Mesenchymal stem cell (in vitro differentiated cells and primary cell): Measurements from ENCODE around the gene TRIP12.
"Not testable (repeated sequence)": the region's sequence is repeated elsewhere in the genome, so short reads cannot be mapped to it uniquely, and the experiment has no call there.

ENCODE experiments used
- DNase-seq: peaks from one replicate; pipeline ENCODE4 v3.0.0-alpha.2; 2013
- H2AFZ ChIP-seq: one replicate; pipeline ENCODE4 v1.6.1; 2013; ENCODE audit warnings: low read depth, mild to moderate bottlenecking, control low read depth, inconsistent platforms, low read length, moderate library complexity
- H2AK5ac ChIP-seq: 2 replicates; pipeline ENCODE4 v1.6.1; 2013; ENCODE audit warnings: low read length, moderate library complexity, mild to moderate bottlenecking, inconsistent platforms; ENCODE audit not compliant: severe bottlenecking
- H2BK120ac ChIP-seq: one replicate; pipeline ENCODE4 v1.6.1; 2013; ENCODE audit warnings: low read depth, mild to moderate bottlenecking, inconsistent platforms, low read length, moderate library complexity
- H2BK12ac ChIP-seq, 2 experiments: one replicate each; pipeline ENCODE4 v1.6.1; 2013; ENCODE audit warnings: inconsistent platforms in 2 of 2, low read length in 2 of 2, mild to moderate bottlenecking in 2 of 2, moderate library complexity in 2 of 2, control low read depth in 1 of 2
- H2BK15ac ChIP-seq: one replicate; pipeline ENCODE4 v1.6.1; 2013; ENCODE audit warnings: mild to moderate bottlenecking, low read depth, inconsistent platforms; ENCODE audit not compliant: poor library complexity, severe bottlenecking
- H2BK5ac ChIP-seq: 2 replicates; pipeline ENCODE4 v1.6.1; 2013; ENCODE audit warnings: low read depth, mild to moderate bottlenecking, low read length, control low read depth, inconsistent platforms; ENCODE audit not compliant: poor library complexity, severe bottlenecking
- H3K14ac ChIP-seq, 2 experiments: one replicate each; pipeline ENCODE4 v1.6.1; 2013; ENCODE audit warnings: inconsistent platforms in 2 of 2, low read length in 2 of 2, control low read depth in 1 of 2, mild to moderate bottlenecking in 1 of 2, moderate library complexity in 1 of 2
- H3K18ac ChIP-seq, 2 experiments: one replicate each; pipeline ENCODE4 v1.6.1; 2013; ENCODE audit warnings: inconsistent platforms in 2 of 2, low read length in 2 of 2, control low read depth in 1 of 2, low read depth in 1 of 2, mild to moderate bottlenecking in 1 of 2
- H3K23ac ChIP-seq, 2 experiments: one replicate each; pipeline ENCODE4 v1.6.1; 2013; ENCODE audit warnings: inconsistent platforms in 2 of 2, low read length in 2 of 2, mild to moderate bottlenecking in 2 of 2, moderate library complexity in 2 of 2, control low read depth in 1 of 2
- H3K27ac ChIP-seq: 2 replicates; pipeline ENCODE4 v1.5.1; 2013; ENCODE audit warnings: mild to moderate bottlenecking, moderate library complexity, low read length, control low read depth, inconsistent platforms; ENCODE audit not compliant: poor library complexity, severe bottlenecking
- H3K27me3 ChIP-seq, 2 experiments: 2 replicates each; pipeline versions ENCODE4 v1.6.1 to v1.7.0; 2013; ENCODE audit warnings: low read length in 2 of 2, mild to moderate bottlenecking in 2 of 2, moderate library complexity in 2 of 2, control low read depth in 1 of 2, inconsistent platforms in 1 of 2; ENCODE audit not compliant: control insufficient read depth in 1 of 2, insufficient read depth in 1 of 2
- H3K36me3 ChIP-seq, 2 experiments: 2 replicates each; pipeline versions ENCODE4 v1.6.1 to v1.7.0; 2013; ENCODE audit warnings: low read length in 2 of 2, control low read depth in 1 of 2, inconsistent platforms in 1 of 2, low read depth in 1 of 2, mild to moderate bottlenecking in 1 of 2; ENCODE audit not compliant: insufficient read depth in 2 of 2, control insufficient read depth in 1 of 2
- H3K4ac ChIP-seq, 2 experiments: one replicate each; pipeline ENCODE4 v1.6.1; 2013; ENCODE audit warnings: inconsistent platforms in 2 of 2, low read length in 2 of 2, mild to moderate bottlenecking in 2 of 2, moderate library complexity in 2 of 2, control low read depth in 1 of 2, low read depth in 1 of 2
- H3K4me1 ChIP-seq: 2 replicates; pipeline ENCODE4 v1.6.1; 2013; ENCODE audit warnings: low read depth, low read length, control low read depth; ENCODE audit not compliant: control insufficient read depth, insufficient read depth
- H3K4me2 ChIP-seq: 2 replicates; pipeline ENCODE4 v1.6.1; 2013; ENCODE audit warnings: low read length, mild to moderate bottlenecking, inconsistent platforms; ENCODE audit not compliant: poor library complexity, severe bottlenecking
- H3K4me3 ChIP-seq, 2 experiments: 2 replicates each; pipeline versions ENCODE4 v1.5.1 to v1.7.0; 2013; ENCODE audit warnings: low read length in 2 of 2, mild to moderate bottlenecking in 2 of 2, control low read depth in 1 of 2, low read depth in 1 of 2; ENCODE audit not compliant: insufficient read depth in 1 of 2
- H3K79me1 ChIP-seq: replicated peaks from 2 replicates; pipeline ENCODE4 v1.6.1; 2013; ENCODE audit warnings: mild to moderate bottlenecking, control low read depth, low read length, inconsistent platforms; ENCODE audit not compliant: poor library complexity, severe bottlenecking
- H3K9ac ChIP-seq: 2 replicates; pipeline ENCODE4 v1.7.0; 2013; ENCODE audit warnings: mild to moderate bottlenecking, low read length, moderate library complexity
- H3K9me3 ChIP-seq: 2 replicates; pipeline ENCODE4 v1.7.0; 2013; ENCODE audit warnings: mild to moderate bottlenecking, low read length; ENCODE audit not compliant: control insufficient read depth
- H4K8ac ChIP-seq: one replicate; pipeline ENCODE4 v1.6.1; 2013; ENCODE audit warnings: inconsistent platforms, mild to moderate bottlenecking, low read length, moderate library complexity
- H4K91ac ChIP-seq: one replicate; pipeline ENCODE4 v1.6.1; 2013; ENCODE audit warnings: mild to moderate bottlenecking, low read length, inconsistent platforms
- WGBS: methylation state at CpG from one replicate; pipeline ENCODE4 v1.1.7; 2013; ENCODE audit warnings: mixed read lengths; 5-methylcytosine and 5-hydroxymethylcytosine counted together

The TRIP12 gene

GRCh38 chr2:229963596-229963995, 41.8 kb upstream of the TRIP12 start:
- not testable (repeated sequence) for H4K8ac ChIP-seq, H3K79me1 ChIP-seq, H2BK15ac ChIP-seq, H3K4me2 ChIP-seq, H3K9me3 ChIP-seq, H2AFZ ChIP-seq, DNase-seq, H3K27me3 ChIP-seq, H3K27ac ChIP-seq, H3K9ac ChIP-seq, H3K36me3 ChIP-seq, H3K18ac ChIP-seq, H3K23ac ChIP-seq, H3K4me1 ChIP-seq, H4K91ac ChIP-seq, H2AK5ac ChIP-seq, H3K14ac ChIP-seq, H3K4me3 ChIP-seq, H3K4ac ChIP-seq, H2BK120ac ChIP-seq, H2BK5ac ChIP-seq, H2BK12ac ChIP-seq
- 100% methylated on average over 4 of the region's 9 CpGs for WGBS

- Histone ChIP-seq H3K27ac (no peak overlapping the region), H2BK15ac (no peak overlapping the region), H3K18ac (no peak overlapping the region), H3K79me1 (no peaks in the 10 kb centered on the region), H3K4ac (no peak overlapping the region), H4K8ac (no peak overlapping the region), H3K4me3 (no peak overlapping the region), H3K9ac (no peak overlapping the region), H3K27me3 (no peaks in the 10 kb centered on the region), H3K9me3 (no peaks in the 10 kb centered on the region), H2AFZ (no peak overlapping the region), H2BK5ac (no peak overlapping the region), H3K14ac (no peak overlapping the region), H4K91ac (no peak overlapping the region), H3K4me1 (no peaks in the 10 kb centered on the region), H2AK5ac (no peak overlapping the region), H3K36me3 (no peaks in the 10 kb centered on the region), H3K4me2 (no peak overlapping the region), H2BK120ac (no peak overlapping the region), H2BK12ac (no peak overlapping the region), H3K23ac (no peak overlapping the region)
- no peak for DNase-seq
- 81% methylated on average over 3 of the region's 3 CpGs for WGBS
These were observed 34.7 kb upstream of the TRIP12 start for GRCh38 chr2:229956491-229956890.

GRCh38 chr2:229955663-229956062, 33.9 kb upstream of the TRIP12 start:
- H3K4me3 ChIP-seq: no peak overlapping the region
- no peak for DNase-seq
- no peak overlapping the region for H2BK5ac ChIP-seq
- no peaks in the 10 kb centered on the region for H3K4me1 ChIP-seq
- no CpG with 5 or more reads among the region's 1 CpG for WGBS
- H3K36me3 ChIP-seq: no peaks in the 10 kb centered on the region
- H2AFZ ChIP-seq: no peak overlapping the region
- H3K18ac ChIP-seq: no peak overlapping the region
- H3K9me3 ChIP-seq: no peaks in the 10 kb centered on the region
- no peak overlapping the region for H3K23ac ChIP-seq
- H3K27ac ChIP-seq: no peak overlapping the region
- H3K4me2 ChIP-seq: no peak overlapping the region
- no peaks in the 10 kb centered on the region for H3K27me3 ChIP-seq
- no peak overlapping the region for H2BK120ac ChIP-seq
- H2BK15ac ChIP-seq: no peak overlapping the region
- no peak overlapping the region for H4K91ac ChIP-seq
- no peak overlapping the region for H2BK12ac ChIP-seq
- no peak overlapping the region for H4K8ac ChIP-seq
- H3K9ac ChIP-seq: no peak overlapping the region
- no peak overlapping the region for H2AK5ac ChIP-seq
- H3K79me1 ChIP-seq: no peaks in the 10 kb centered on the region
- no peak overlapping the region for H3K14ac ChIP-seq
- H3K4ac ChIP-seq: no peak overlapping the region

GRCh38 chr2:229952256-229952835, 30.5 kb upstream of the TRIP12 start:
- H3K18ac ChIP-seq: no peak overlapping the region
- no peak overlapping the region for H2AFZ ChIP-seq
- no peak overlapping the region for H2BK15ac ChIP-seq
- no peak overlapping the region for H2BK12ac ChIP-seq
- H3K36me3 ChIP-seq: no peaks in the 10 kb centered on the region
- no peak overlapping the region for H3K23ac ChIP-seq
- no peaks in the 10 kb centered on the region for H3K9me3 ChIP-seq
- H3K4me1 ChIP-seq: no peaks in the 10 kb centered on the region
- no peak overlapping the region for H3K14ac ChIP-seq
- 97% methylated on average over 6 of the region's 6 CpGs for WGBS
- H3K27ac ChIP-seq: no peak overlapping the region
- no peak overlapping the region for H4K91ac ChIP-seq
- no peak overlapping the region for H2BK5ac ChIP-seq
- H3K79me1 ChIP-seq: no peaks in the 10 kb centered on the region
- no peak overlapping the region for H3K4me3 ChIP-seq
- H4K8ac ChIP-seq: no peak overlapping the region
- no peak overlapping the region for H2BK120ac ChIP-seq
- no peak for DNase-seq
- no peaks in the 10 kb centered on the region for H3K27me3 ChIP-seq
- no peak overlapping the region for H2AK5ac ChIP-seq
- no peak overlapping the region for H3K4ac ChIP-seq
- H3K4me2 ChIP-seq: no peak overlapping the region
- H3K9ac ChIP-seq: no peak overlapping the region
